Fibroblast of villous mesenchyme (primary cell): ENCODE results near the gene ITGA11. TPM values are rescaled to one million over a fixed set of nuclear protein-coding genes. Genes with fewer than 3 reads are reported as not detected.

Source experiments
- DNase-seq: peaks from one replicate; pipeline ENCODE4 v3.0.0-alpha.2; 2010; ENCODE audit warnings: low read depth
- H3K4me3 ChIP-seq: 2 replicates; pipeline ENCODE4 v1.5.1; 2011; ENCODE audit warnings: low read depth, mild to moderate bottlenecking, low read length
- CTCF ChIP-seq: IDR thresholded peaks from 2 replicates; pipeline ENCODE4 v1.5.1; 2012; ENCODE audit warnings: low read depth, mild to moderate bottlenecking, low read length; ENCODE audit not compliant: insufficient read depth
- total RNA-seq: library from RNA; depleted of rRNA; stranded (reverse); fragments of >200 nt; gene quantifications from 2 replicates; pipeline ENCODE4 v1.2.3, GENCODE V29; 2012

ITGA11 gene
- total RNA-seq, 1 donor, result 87.7 TPM

GRCh38 chr15:68289621-68290352, 142.2 kb downstream of the ITGA11 start:
- no peak for DNase-seq
- TF ChIP-seq CTCF, result no peak
- H3K4me3 ChIP-seq, result no peak overlapping the region

GRCh38 chr15:68289057-68289456, 142.9 kb downstream of the ITGA11 start:
- TF ChIP-seq CTCF, result no peak
- no peak for DNase-seq
- H3K4me3 ChIP-seq, result no peak overlapping the region

GRCh38 chr15:68286256-68286655, 145.7 kb downstream of the ITGA11 start:
- H3K4me3 ChIP-seq, result no peak overlapping the region
- TF ChIP-seq CTCF, result no peak
- DNase-seq, result no peak

GRCh38 chr15:68285259-68285980, 146.5 kb downstream of the ITGA11 start:
- DNase-seq, result peak; percentile 50
- no peak for TF ChIP-seq CTCF
- no peak overlapping the region for H3K4me3 ChIP-seq

GRCh38 chr15:68284616-68285258, 147.2 kb downstream of the ITGA11 start:
- no peak overlapping the region for H3K4me3 ChIP-seq
- no peak for DNase-seq
- TF ChIP-seq CTCF, result no peak

GRCh38 chr15:68283401-68283800, 148.6 kb downstream of the ITGA11 start:
- no peak overlapping the region for H3K4me3 ChIP-seq
- no peak for TF ChIP-seq CTCF
- no peak for DNase-seq
